PC-9 (cell line): ENCODE measurements around the gene NPTXR.
A peak's percentile ranks its signal among the peaks of the same experiment; 100 is the strongest.

Source experiments
- EZH2 ChIP-seq: fragments of 200-600 bp; sonication (generic); IDR thresholded peaks from 2 replicates; pipeline ENCODE4 v1.8.0; 2017; ENCODE audit warnings: antibody characterized with exemption, low read depth
- TF ChIP-seq, protein P1 (sequence below): fragments of 200-600 bp; sonication (generic); conservative IDR thresholded peaks from 2 replicates; pipeline ENCODE4 v1.6.1; 2017; ENCODE audit warnings: mixed run types, antibody characterized with exemption, mild to moderate bottlenecking, moderate library complexity

DNA sequence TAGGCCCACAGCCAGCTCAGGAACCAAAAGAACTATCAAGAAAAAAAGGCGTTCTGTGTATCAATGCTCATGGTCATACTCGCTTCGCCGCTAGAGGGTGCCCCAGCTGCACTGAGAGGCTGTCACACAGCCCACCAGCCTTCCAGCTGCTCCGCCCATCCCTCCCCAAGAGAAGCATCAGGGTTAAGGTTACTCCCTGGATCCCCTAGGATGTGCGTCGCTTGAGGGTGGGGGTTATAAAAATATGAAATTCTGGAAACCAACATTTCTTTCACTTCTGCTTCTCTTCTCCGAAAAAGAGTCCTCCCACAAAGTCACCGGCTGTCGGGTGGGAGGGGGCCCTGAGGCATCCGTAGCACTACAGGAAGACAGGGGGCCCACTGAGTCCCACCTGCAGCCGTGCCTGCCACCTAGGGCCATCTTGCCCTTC, 26.5 kb upstream of the NPTXR start:
- TF ChIP-seq, protein P1, sequence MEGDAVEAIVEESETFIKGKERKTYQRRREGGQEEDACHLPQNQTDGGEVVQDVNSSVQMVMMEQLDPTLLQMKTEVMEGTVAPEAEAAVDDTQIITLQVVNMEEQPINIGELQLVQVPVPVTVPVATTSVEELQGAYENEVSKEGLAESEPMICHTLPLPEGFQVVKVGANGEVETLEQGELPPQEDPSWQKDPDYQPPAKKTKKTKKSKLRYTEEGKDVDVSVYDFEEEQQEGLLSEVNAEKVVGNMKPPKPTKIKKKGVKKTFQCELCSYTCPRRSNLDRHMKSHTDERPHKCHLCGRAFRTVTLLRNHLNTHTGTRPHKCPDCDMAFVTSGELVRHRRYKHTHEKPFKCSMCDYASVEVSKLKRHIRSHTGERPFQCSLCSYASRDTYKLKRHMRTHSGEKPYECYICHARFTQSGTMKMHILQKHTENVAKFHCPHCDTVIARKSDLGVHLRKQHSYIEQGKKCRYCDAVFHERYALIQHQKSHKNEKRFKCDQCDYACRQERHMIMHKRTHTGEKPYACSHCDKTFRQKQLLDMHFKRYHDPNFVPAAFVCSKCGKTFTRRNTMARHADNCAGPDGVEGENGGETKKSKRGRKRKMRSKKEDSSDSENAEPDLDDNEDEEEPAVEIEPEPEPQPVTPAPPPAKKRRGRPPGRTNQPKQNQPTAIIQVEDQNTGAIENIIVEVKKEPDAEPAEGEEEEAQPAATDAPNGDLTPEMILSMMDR: peak; percentile 99
- TF ChIP-seq EZH2: no peak
